ENCODE data around the gene ANKRD6.

Gene ANKRD6

GRCh38 chr6:89604653-89605052 is 171.7 kb downstream of the ANKRD6 start:
- H3K4me3 ChIP-seq (ENCODE audit: low read depth, low read length) = no peak overlapping the region
- no peak for TF ChIP-seq CTCF (IDR thresholded peaks at IDR 0.05; ENCODE audit: borderline replicate concordance, insufficient read depth, low read depth, low read length)

GRCh38 chr6:89605861-89606260 is 172.9 kb downstream of the ANKRD6 start:
- H3K4me3 ChIP-seq (ENCODE audit: low read depth, low read length) = no peak overlapping the region
- no peak for TF ChIP-seq CTCF (IDR thresholded peaks at IDR 0.05; ENCODE audit: borderline replicate concordance, insufficient read depth, low read depth, low read length)

- peak; percentile 75 for TF ChIP-seq CTCF (IDR thresholded peaks at IDR 0.05; ENCODE audit: borderline replicate concordance, insufficient read depth, low read depth, low read length)
These were observed 177.2 kb downstream of the ANKRD6 start for GRCh38 chr6:89610149-89610642.

GRCh38 chr6:89611666-89612065 is 178.7 kb downstream of the ANKRD6 start:
- no peak for TF ChIP-seq CTCF (IDR thresholded peaks at IDR 0.05; ENCODE audit: borderline replicate concordance, insufficient read depth, low read depth, low read length)
- H3K4me3 ChIP-seq (ENCODE audit: low read depth, low read length) = no peak overlapping the region

More at GRCh38 chr6:89610149-89610642, 177.2 kb downstream of the ANKRD6 start:
- no peak overlapping the region for H3K4me3 ChIP-seq (ENCODE audit: low read depth, low read length)

GRCh38 chr6:89612121-89612520 is 179.2 kb downstream of the ANKRD6 start:
- TF ChIP-seq CTCF (IDR thresholded peaks at IDR 0.05; ENCODE audit: borderline replicate concordance, insufficient read depth, low read depth, low read length) = no peak
- no peak overlapping the region for H3K4me3 ChIP-seq (ENCODE audit: low read depth, low read length)

GRCh38 chr6:89613790-89614189 is 180.8 kb downstream of the ANKRD6 start:
- H3K4me3 ChIP-seq (ENCODE audit: low read depth, low read length) = no peak overlapping the region
- no peak for TF ChIP-seq CTCF (IDR thresholded peaks at IDR 0.05; ENCODE audit: borderline replicate concordance, insufficient read depth, low read depth, low read length)

- TF ChIP-seq CTCF (IDR thresholded peaks at IDR 0.05; ENCODE audit: borderline replicate concordance, insufficient read depth, low read depth, low read length) = no peak
- no peak overlapping the region for H3K4me3 ChIP-seq (ENCODE audit: low read depth, low read length)
These were observed 182.9 kb downstream of the ANKRD6 start for GRCh38 chr6:89615882-89616281.

All from GM12875 (cell line).